DMS153 (cell line): ENCODE results near the gene TXNDC2.
"Not testable (repeated sequence)": the region's sequence is repeated elsewhere in the genome, so short reads cannot be mapped to it uniquely, and the experiment has no call there.

Experiments
- DNase-seq: peaks from one replicate; lab custom pipeline; 2025; lab: John Stamatoyannopoulos, UW

The TXNDC2 gene

GRCh38 chr18:9884532-9885140, 1.1 kb upstream of the TXNDC2 start:
- no peak for DNase-seq

DNA sequence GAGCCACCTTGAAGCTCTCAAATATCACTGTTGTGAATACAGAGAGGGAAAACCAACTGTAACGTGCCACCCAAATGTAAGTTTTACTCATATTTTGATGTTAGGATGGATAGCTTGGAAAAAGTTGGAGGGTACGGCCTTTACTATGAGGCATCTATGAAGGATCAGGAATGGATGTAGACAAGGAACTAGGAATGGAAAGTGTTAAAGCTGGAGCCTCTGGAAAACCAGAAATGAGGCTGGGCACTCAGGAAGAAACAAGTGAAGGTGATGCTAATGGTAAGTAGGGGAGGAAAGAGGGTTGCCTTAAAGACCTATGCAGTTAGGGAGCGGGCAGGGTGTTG, 204 bp downstream of the TXNDC2 start:
- no peak for DNase-seq

GRCh38 chr18:9887992-9888391, 2.2 kb downstream of the TXNDC2 start:
- DNase-seq: no peak

DNA sequence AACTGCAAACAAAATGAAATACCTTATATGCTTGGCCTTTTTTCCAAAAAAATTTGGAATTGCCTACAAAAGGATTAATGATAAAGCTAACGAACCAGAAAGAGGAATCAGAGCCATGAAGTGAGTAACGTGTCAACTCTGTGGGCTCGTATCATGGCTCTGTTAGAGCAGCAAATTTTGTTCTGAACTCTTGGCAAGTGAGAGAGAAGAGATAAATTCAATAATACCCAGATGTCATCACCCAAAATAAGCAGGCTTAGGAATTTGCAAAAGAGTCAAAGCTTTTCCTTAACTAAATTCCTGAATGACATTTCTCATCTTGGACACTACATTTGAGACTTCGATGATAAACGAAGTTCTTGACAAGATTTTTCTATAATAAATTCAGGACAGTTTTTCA, 4.4 kb downstream of the TXNDC2 start:
- no peak for DNase-seq

DNA sequence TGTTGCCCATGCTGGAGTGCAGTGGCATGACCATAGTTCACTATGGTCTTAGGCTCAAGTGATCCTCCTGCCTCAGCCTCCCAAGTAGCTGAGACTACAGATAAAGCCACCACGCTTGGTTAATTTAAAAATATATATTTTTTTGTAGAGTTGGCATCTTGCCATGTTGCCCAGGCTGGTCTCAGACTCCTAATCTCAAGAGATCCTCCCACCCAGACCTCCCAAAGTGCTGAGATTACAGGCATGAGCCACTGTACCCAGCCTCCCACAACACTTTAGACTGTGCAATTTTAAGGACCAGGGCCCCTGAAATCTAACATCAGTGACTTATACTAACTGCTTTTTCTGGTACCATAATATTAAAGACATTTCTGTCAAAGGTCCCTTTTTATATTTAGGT, 5.2 kb downstream of the TXNDC2 start:
- DNase-seq: no peak

DNA sequence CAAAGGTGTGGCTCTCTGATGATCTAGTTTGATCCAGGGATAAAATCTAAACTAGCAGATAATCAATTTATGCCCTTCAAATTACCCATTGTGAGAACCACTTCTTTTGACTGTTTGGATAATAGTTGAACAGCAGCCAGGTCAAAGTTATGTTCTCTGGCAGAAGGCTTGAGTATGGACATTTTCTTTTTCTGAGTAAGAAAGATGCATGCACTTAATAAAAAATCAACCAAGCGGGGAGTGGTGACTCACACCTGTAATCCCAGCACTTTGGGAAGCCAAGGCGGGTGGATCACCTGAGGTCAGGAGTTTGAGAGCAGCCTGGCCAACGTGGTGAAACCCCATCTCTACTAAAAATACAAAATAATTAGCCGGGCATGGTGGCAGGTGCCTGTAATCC, 5.7 kb downstream of the TXNDC2 start:
- not testable (repeated sequence) for DNase-seq

DNA sequence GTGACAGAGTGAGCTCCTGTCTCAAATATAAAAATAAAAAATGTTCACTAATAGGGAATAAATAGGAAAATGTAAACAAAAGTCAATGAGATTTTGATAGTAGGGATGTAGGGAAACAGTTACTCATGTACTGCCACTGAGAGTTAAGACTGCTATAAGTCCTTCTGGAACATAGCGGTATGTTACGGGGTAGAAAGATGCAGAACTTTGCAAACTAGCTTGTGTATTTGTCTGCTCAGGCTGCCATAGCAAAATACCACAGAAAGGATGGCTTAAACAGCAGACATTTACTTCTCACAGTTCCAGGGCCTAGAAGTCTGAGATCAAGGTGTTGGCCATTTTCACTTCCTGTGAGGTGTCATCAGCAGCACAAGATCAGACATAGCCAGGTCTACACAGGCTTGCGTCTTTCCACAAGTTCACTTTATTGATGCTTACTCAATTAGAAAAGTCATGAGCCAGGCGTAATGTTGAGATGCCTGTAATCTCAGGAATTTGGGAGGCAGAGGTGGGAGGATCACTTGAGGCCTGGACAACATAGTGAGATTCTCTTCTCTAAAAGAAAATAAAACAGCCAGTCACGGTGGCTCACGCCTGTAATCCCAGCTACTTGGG, 8.8 kb downstream of the TXNDC2 start:
- no peak for DNase-seq

- no peak for DNase-seq
Measured at GRCh38 chr18:9897129-9897528, 11.4 kb downstream of the TXNDC2 start.

DNA sequence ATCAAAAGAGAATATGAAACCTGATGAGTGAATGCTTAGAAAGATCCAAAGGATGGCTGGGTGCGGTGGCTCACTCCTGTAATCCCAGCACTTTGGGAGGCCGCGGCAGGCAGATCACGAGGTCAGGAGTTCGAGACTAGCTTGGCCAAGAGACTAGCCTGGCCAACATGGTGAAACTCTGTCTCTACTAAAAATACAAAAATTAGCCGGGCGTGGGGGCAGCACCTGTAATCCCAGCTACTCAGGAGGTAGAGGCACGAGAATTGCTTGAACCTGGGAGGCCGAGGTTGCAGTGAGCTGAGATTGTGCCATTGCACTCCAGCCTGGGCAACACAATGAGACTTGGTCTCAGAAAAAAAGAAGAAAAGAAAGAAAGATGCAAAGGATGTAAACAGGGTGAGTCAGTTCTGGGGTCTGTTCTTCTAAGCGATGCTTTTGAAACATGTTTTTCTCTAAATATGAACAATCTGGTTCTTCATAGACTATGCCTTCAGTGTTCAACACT, 12.1 kb downstream of the TXNDC2 start:
- DNase-seq: not testable (repeated sequence)

DNA sequence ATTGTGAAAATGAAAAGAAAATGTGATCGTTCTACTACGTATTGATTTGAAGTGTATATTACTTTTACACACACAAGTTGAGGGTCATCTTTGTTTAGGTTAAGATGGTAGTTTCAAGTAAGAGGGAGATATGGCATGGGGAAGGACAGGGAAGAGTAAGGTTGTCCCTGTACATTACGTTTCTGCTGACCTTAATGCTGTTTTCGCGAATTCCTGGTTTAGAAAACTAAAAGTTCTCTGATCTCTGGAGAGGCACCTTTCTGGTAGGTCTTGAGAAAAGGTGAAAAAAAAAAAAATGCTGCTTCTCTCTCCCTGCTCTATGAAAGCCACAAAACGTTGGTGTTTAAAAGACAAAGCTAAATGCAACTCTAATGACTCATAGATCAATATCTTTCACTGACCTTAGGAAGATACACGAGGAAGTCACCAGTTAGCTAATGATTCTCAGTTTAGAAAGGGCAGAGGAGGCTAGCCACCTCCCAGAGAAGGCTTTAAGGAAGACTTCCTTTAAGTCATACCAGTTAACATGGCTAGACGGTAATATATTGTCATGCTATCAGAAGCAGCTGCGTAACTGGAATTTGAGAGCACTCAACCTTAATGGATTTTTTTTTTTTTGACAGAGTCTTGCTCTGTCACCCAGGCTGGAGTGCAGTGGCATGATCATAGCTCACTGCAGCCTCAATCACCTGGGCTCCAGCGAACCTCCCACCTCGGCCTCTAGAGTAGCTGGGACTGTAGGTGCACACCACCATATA, 13.2 kb downstream of the TXNDC2 start:
- DNase-seq: no peak

DNA sequence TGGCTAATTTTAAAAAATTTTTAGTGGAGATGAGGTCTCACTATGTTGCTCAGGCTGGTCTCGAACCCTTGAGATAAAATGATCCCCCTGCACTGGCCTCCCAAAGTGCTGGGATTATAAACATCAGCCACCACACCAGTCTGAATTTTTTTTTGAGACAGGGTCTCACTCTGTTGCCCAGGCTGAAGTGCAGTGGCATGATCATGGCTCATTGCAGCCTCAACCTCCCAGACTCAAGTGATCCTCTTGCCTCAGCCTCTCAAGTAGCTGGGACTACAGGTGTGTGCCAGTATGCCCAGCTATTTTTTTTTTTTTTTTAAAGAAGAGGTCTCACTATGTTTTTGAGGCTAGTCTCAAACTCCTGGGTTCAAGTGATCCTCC, 13.8 kb downstream of the TXNDC2 start:
- not testable (repeated sequence) for DNase-seq

- no peak for DNase-seq
Measured at GRCh38 chr18:9900699-9901098, 14.9 kb downstream of the TXNDC2 start.

DNA sequence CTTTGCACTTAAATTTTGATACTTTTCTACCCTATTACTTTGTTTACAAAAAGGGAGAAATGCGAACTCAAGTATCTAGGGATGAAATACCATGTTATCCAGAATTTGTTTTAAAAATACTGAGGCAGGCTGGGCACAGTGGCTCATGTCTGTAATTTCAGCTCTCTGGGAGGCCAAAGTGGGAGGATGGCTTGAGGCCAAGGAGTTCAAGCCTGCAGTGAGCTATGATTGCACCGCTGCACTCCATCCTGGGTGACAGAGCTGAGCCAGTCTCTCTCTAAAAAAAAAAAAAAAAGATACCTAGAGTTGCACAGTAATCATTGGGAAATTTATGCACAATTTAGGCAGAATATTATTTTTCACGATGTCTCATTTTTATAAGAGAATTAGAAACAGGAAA, 15.6 kb downstream of the TXNDC2 start:
- DNase-seq: no peak

GRCh38 chr18:9902264-9902663, 16.5 kb downstream of the TXNDC2 start:
- not testable (repeated sequence) for DNase-seq

- DNase-seq: no peak
Measured at GRCh38 chr18:9902832-9903231, 17.1 kb downstream of the TXNDC2 start.

DNA sequence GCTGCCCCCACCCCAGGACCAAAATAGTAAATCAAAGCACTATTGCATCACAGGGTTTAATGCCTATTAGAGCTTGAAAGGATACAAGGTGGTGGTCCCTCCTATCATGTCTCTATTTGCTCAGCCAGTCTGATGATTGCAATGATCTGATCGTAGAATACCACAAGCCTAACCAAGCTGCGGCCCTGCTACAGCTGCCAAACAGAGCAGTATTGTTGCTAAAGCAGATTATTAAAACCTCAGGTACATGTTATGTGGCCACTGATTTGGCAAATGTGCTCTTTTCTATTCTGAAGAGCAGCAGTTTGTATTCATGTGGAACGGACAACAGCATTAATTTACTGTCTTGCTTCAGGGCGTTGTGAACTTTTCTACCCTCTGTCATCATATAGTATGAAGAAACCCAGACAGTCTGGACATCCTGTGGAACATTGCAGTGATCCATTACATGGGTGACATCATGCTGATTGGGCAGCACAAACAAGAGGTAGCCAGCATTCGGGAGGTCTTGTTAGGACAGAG, 19.7 kb downstream of the TXNDC2 start:
- no peak for DNase-seq

DNA sequence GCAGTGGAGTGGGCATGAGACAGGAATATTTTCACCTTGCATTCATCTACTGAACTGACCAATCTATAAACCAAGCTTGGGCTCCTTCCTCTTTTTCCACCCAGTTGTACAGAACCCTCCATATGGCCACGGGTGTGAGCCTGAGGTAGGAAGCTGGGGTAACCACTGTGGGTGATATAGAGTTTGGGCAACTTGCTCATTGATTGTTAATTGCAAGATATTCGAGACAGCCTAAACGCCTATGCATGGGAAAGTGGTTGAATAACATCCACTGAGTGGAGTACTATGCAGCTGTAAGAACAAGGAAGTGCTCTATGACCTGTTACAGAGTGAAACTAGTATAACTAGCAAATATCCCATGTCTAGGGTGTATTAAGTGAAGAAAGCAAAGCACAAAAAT, 20.7 kb downstream of the TXNDC2 start:
- no peak for DNase-seq

GRCh38 chr18:9907867-9908266, 22.1 kb downstream of the TXNDC2 start:
- no peak for DNase-seq

DNA sequence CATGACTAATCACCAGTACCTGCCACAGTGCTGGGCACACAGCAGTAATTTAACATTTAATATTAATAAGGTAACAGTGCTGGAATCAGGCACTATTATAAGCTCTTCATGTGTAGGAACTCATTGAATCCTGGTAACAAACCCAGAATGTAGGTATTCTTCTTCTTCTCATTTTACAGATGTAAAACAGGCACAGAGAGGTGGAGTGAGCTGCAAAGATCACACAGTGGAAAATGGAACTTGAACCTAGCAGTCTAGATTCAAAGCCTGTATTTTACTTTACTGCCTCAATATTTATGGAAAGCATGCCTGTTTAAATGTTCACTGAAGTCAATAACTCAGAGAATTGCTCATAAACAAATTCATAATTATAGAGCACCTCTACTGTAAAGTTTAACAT, 24.3 kb downstream of the TXNDC2 start:
- no peak for DNase-seq

DNA sequence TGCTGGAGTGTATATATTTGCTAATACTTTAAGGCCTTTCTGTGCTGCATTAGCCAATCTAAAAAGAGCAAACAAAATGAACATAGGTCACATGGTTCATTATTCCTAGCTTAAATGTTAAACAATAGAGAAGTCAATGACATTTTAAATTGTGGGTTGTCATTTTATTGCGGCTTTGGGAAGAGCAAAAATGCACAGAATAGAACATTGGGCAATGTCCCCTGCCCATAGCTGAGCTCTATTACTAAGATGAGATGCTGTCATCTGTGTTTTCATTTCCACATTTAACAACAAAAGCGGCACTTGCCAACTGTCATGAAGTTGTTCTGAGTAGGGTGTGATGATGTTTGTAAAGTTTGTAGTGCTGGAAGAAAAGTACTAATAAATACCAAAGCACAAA, 24.9 kb downstream of the TXNDC2 start:
- no peak for DNase-seq

GRCh38 chr18:9911226-9911625, 25.5 kb downstream of the TXNDC2 start:
- no peak for DNase-seq

DNA sequence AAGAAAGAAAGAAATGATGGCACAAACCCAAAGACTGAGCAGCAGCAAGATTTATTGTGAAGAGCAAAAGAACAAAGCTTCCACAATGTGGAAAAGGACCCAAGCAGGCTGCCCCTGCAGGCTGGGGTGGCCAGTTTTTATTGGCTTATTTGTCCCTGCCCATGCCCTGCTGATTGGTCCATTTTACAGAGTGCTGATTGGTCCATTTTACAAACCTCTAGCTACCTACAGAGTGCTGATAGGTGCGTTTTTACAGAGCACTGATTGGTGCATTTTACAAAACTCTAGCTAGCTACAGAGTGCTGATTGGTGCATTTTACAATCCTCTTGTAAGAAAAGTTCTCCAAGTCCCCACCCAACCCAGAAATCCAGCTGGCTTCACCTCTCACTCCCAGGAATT, 26.5 kb downstream of the TXNDC2 start:
- not testable (repeated sequence) for DNase-seq

GRCh38 chr18:9913151-9913525, 27.4 kb downstream of the TXNDC2 start:
- DNase-seq: no peak
